GM12873 (cell line): ENCODE data around the gene DPCD.

Experiments used
- CTCF ChIP-seq: IDR thresholded peaks from 2 replicates; pipeline ENCODE4 v1.5.1; 2012; ENCODE audit warnings: low read depth, mild to moderate bottlenecking, moderate library complexity, low read length, control low read depth; ENCODE audit not compliant: insufficient read depth; ENCODE audit errors: missing control alignments

DPCD gene

GRCh38 chr10:101624526-101625102, 36.5 kb downstream of the DPCD start:
- no peak for TF ChIP-seq CTCF

GRCh38 chr10:101625821-101626412, 37.8 kb downstream of the DPCD start:
- no peak for TF ChIP-seq CTCF

GRCh38 chr10:101629837-101630632, 41.9 kb downstream of the DPCD start:
- TF ChIP-seq CTCF = no peak

- no peak for TF ChIP-seq CTCF
Observed at GRCh38 chr10:101630633-101630920, 42.5 kb downstream of the DPCD start.

GRCh38 chr10:101631821-101632475, 43.8 kb downstream of the DPCD start:
- no peak for TF ChIP-seq CTCF

GRCh38 chr10:101639141-101639900, 51.2 kb downstream of the DPCD start:
- no peak for TF ChIP-seq CTCF
